ENCODE data around the gene NRP2. TPM values are rescaled to one million over a fixed set of nuclear protein-coding genes. Genes with fewer than 3 reads are reported as not detected.
A peak's percentile ranks its signal among the peaks of the same experiment; 100 is the strongest.

The NRP2 gene
- total and polyA plus RNA-seq, 4 donors = 3.8 to 17.7 (median 12.2) TPM

DNA sequence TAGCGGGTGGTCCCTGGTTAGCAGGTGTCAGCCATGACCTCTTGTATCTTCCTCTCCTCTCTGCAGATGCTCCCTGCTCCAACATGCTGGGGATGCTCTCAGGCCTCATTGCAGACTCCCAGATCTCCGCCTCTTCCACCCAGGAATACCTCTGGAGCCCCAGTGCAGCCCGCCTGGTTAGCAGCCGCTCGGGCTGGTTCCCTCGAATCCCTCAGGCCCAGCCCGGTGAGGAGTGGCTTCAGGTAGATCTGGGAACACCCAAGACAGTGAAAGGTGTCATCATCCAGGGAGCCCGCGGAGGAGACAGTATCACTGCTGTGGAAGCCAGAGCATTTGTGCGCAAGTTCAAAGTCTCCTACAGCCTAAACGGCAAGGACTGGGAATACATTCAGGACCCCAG, 60.8 kb downstream of the NRP2 start:
- WGBS = 96% methylated on average over 11 of the region's 11 CpGs
- Histone ChIP-seq H3K9me3 (ENCODE audit: control insufficient read depth in 4 of 4, low read length in 3 of 4) (no peaks in the 10 kb centered on the region), H3K4me3 (ENCODE audit: low read depth in 1 of 3, low read length in 3 of 3) (no peak overlapping the region), H3K27me3 (ENCODE audit: control insufficient read depth in 4 of 4, insufficient read depth in 4 of 4, low read length in 3 of 4) (no peaks in the 10 kb centered on the region), H3K9ac (ENCODE audit: low read depth in 1 of 2, low read length in 2 of 2) (no peak overlapping the region), H3K4me1 (ENCODE audit: control insufficient read depth in 4 of 4, insufficient read depth in 4 of 4, low read length in 3 of 4) (peaks cover 9 to 17% (median 10%) of the 10 kb centered on the region in 4 donors), H3K27ac (ENCODE audit: low read depth in 1 of 2, low read length in 2 of 2) (no peak overlapping the region), H3K36me3 (ENCODE audit: control insufficient read depth in 4 of 4, insufficient read depth in 3 of 4, low read depth in 1 of 4, low read length in 3 of 4) (no peaks in the 10 kb centered on the region)
- DNase-seq (ENCODE audit: low spot score) = no peak
- TF ChIP-seq, protein P1, sequence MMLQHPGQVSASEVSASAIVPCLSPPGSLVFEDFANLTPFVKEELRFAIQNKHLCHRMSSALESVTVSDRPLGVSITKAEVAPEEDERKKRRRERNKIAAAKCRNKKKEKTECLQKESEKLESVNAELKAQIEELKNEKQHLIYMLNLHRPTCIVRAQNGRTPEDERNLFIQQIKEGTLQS (IDR thresholded peaks at IDR 0.05) = no peak
- TF ChIP-seq, protein P2, sequence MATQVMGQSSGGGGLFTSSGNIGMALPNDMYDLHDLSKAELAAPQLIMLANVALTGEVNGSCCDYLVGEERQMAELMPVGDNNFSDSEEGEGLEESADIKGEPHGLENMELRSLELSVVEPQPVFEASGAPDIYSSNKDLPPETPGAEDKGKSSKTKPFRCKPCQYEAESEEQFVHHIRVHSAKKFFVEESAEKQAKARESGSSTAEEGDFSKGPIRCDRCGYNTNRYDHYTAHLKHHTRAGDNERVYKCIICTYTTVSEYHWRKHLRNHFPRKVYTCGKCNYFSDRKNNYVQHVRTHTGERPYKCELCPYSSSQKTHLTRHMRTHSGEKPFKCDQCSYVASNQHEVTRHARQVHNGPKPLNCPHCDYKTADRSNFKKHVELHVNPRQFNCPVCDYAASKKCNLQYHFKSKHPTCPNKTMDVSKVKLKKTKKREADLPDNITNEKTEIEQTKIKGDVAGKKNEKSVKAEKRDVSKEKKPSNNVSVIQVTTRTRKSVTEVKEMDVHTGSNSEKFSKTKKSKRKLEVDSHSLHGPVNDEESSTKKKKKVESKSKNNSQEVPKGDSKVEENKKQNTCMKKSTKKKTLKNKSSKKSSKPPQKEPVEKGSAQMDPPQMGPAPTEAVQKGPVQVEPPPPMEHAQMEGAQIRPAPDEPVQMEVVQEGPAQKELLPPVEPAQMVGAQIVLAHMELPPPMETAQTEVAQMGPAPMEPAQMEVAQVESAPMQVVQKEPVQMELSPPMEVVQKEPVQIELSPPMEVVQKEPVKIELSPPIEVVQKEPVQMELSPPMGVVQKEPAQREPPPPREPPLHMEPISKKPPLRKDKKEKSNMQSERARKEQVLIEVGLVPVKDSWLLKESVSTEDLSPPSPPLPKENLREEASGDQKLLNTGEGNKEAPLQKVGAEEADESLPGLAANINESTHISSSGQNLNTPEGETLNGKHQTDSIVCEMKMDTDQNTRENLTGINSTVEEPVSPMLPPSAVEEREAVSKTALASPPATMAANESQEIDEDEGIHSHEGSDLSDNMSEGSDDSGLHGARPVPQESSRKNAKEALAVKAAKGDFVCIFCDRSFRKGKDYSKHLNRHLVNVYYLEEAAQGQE (IDR thresholded peaks at IDR 0.05) = no peak
- TF ChIP-seq RAD21 (IDR thresholded peaks at IDR 0.05) (no peak), EGR1 (IDR thresholded peaks at IDR 0.05; ENCODE audit: low read depth in 2 of 2) (no peak), YY1 (IDR thresholded peaks at IDR 0.05) (no peak), FOXA1 (IDR thresholded peaks at IDR 0.05) (no peak), HNF4G (IDR thresholded peaks at IDR 0.05) (no peak), TAF1 (conservative IDR thresholded peaks at IDR 0.05) (no peak), JUND (IDR thresholded peaks at IDR 0.05) (no peak), HNF4A (conservative IDR thresholded peaks at IDR 0.05) (no peak), GABPA (IDR thresholded peaks at IDR 0.05 in 1 of 2, conservative IDR thresholded peaks at IDR 0.05 in 1 of 2) (no peak), FOXA2 (IDR thresholded peaks at IDR 0.05) (no peak)
- TF ChIP-seq, protein P3, sequence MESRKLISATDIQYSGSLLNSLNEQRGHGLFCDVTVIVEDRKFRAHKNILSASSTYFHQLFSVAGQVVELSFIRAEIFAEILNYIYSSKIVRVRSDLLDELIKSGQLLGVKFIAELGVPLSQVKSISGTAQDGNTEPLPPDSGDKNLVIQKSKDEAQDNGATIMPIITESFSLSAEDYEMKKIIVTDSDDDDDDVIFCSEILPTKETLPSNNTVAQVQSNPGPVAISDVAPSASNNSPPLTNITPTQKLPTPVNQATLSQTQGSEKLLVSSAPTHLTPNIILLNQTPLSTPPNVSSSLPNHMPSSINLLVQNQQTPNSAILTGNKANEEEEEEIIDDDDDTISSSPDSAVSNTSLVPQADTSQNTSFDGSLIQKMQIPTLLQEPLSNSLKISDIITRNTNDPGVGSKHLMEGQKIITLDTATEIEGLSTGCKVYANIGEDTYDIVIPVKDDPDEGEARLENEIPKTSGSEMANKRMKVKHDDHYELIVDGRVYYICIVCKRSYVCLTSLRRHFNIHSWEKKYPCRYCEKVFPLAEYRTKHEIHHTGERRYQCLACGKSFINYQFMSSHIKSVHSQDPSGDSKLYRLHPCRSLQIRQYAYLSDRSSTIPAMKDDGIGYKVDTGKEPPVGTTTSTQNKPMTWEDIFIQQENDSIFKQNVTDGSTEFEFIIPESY (IDR thresholded peaks at IDR 0.05) = no peak
- TF ChIP-seq, protein P4, sequence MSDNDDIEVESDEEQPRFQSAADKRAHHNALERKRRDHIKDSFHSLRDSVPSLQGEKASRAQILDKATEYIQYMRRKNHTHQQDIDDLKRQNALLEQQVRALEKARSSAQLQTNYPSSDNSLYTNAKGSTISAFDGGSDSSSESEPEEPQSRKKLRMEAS (IDR thresholded peaks at IDR 0.05) = no peak

DNA sequence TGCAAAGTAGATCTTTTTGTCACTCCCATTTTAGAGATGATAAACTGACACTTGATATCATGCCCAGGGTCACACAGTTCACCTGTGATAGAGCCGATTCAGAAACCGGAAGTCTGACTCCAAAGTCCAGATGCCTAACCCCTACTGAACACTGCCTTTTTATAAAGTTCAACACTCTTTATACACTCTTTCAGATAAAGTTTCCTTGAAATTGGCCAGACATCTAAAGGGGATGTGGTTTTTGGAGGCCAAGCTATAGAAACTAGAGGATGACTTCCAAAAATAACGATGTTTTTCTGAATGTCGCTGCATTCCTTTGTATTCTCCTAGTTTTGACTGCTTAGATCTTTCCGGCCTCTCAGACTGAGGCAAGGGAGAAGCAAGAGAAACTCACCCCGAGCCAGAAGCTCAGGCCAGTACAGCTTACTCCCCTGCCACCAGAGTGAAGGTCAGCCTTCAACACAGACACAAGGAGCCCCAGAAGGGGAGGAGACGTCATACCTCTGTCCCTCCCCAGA, 61.8 kb downstream of the NRP2 start:
- Histone ChIP-seq H3K27ac (ENCODE audit: low read depth in 1 of 2, low read length in 2 of 2) (peak overlapping the region; percentile 1 to 23), H3K4me1 (ENCODE audit: control insufficient read depth in 4 of 4, insufficient read depth in 4 of 4, low read length in 3 of 4) (peaks cover 9 to 17% (median 10%) of the 10 kb centered on the region in 4 donors), H3K36me3 (ENCODE audit: control insufficient read depth in 4 of 4, insufficient read depth in 3 of 4, low read depth in 1 of 4, low read length in 3 of 4) (no peaks in the 10 kb centered on the region), H3K9ac (ENCODE audit: low read depth in 1 of 2, low read length in 2 of 2) (no peak overlapping the region), H3K9me3 (ENCODE audit: control insufficient read depth in 4 of 4, low read length in 3 of 4) (no peaks in the 10 kb centered on the region), H3K4me3 (ENCODE audit: low read depth in 1 of 3, low read length in 3 of 3) (no peak overlapping the region), H3K27me3 (ENCODE audit: control insufficient read depth in 4 of 4, insufficient read depth in 4 of 4, low read length in 3 of 4) (no peaks in the 10 kb centered on the region)
- DNase-seq (ENCODE audit: low spot score) = no peak
- 44% methylated on average over 7 of the region's 7 CpGs for WGBS
- peak; percentile 95 to 96 for TF ChIP-seq HNF4A (conservative IDR thresholded peaks at IDR 0.05)
- TF ChIP-seq FOXA2 (IDR thresholded peaks at IDR 0.05) = peak; percentile 37
- TF ChIP-seq FOXA1 (IDR thresholded peaks at IDR 0.05) = no peak
- peak; percentile 90 for TF ChIP-seq HNF4G (IDR thresholded peaks at IDR 0.05)
- no peak for TF ChIP-seq TAF1 (conservative IDR thresholded peaks at IDR 0.05)
- TF ChIP-seq, protein P1 (IDR thresholded peaks at IDR 0.05) = no peak
- TF ChIP-seq GABPA (IDR thresholded peaks at IDR 0.05 in 1 of 2, conservative IDR thresholded peaks at IDR 0.05 in 1 of 2) = peak; percentile 10 to 52
- peak; percentile 90 to 94 for TF ChIP-seq RXRA (IDR thresholded peaks at IDR 0.05)
- TF ChIP-seq YY1 (IDR thresholded peaks at IDR 0.05) = peak; percentile 54
- no peak for TF ChIP-seq EGR1 (IDR thresholded peaks at IDR 0.05; ENCODE audit: low read depth in 2 of 2)
- peak; percentile 91 for TF ChIP-seq NR2F2 (IDR thresholded peaks at IDR 0.05)
- TF ChIP-seq, protein P5, sequence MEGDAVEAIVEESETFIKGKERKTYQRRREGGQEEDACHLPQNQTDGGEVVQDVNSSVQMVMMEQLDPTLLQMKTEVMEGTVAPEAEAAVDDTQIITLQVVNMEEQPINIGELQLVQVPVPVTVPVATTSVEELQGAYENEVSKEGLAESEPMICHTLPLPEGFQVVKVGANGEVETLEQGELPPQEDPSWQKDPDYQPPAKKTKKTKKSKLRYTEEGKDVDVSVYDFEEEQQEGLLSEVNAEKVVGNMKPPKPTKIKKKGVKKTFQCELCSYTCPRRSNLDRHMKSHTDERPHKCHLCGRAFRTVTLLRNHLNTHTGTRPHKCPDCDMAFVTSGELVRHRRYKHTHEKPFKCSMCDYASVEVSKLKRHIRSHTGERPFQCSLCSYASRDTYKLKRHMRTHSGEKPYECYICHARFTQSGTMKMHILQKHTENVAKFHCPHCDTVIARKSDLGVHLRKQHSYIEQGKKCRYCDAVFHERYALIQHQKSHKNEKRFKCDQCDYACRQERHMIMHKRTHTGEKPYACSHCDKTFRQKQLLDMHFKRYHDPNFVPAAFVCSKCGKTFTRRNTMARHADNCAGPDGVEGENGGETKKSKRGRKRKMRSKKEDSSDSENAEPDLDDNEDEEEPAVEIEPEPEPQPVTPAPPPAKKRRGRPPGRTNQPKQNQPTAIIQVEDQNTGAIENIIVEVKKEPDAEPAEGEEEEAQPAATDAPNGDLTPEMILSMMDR (IDR thresholded peaks at IDR 0.05; ENCODE audit: low read depth, low read length, missing input control) = no peak
- peak; percentile 93 for TF ChIP-seq SP1 (IDR thresholded peaks at IDR 0.05)
- TF ChIP-seq, protein P4 (IDR thresholded peaks at IDR 0.05) = no peak
- TF ChIP-seq, protein P2 (IDR thresholded peaks at IDR 0.05) = no peak
- peak in 1 of 2 donors; percentile 63 for TF ChIP-seq JUND (IDR thresholded peaks at IDR 0.05)
